Astrocyte of the spinal cord (primary cell): ENCODE measurements around the gene COX20.

Experiments
- DNase-seq: peaks from one replicate; pipeline ENCODE4 v3.0.0; 2011; ENCODE audit warnings: low read depth, low spot score
- H3K4me3 ChIP-seq: 2 replicates; pipeline ENCODE4 v1.5.1; 2011; ENCODE audit warnings: low read depth, mild to moderate bottlenecking, low read length, moderate library complexity
- CTCF ChIP-seq: IDR thresholded peaks from 2 replicates; pipeline ENCODE4 v1.5.1; 2012; ENCODE audit warnings: low read depth, mild to moderate bottlenecking, low read length, inconsistent platforms
- in situ Hi-C: cut with HindIII; loops from 2 replicates; pipeline ENCODE4 v1.10.0; 2017; ENCODE audit warnings: low sequenced_read_pairs

The COX20 gene

GRCh38 chr1:244850896-244851295 is 15.4 kb downstream of the COX20 start:
- in situ Hi-C loops = no loop called here
- no peak for TF ChIP-seq CTCF
- DNase-seq = no peak
- no peak overlapping the region for H3K4me3 ChIP-seq

DNA sequence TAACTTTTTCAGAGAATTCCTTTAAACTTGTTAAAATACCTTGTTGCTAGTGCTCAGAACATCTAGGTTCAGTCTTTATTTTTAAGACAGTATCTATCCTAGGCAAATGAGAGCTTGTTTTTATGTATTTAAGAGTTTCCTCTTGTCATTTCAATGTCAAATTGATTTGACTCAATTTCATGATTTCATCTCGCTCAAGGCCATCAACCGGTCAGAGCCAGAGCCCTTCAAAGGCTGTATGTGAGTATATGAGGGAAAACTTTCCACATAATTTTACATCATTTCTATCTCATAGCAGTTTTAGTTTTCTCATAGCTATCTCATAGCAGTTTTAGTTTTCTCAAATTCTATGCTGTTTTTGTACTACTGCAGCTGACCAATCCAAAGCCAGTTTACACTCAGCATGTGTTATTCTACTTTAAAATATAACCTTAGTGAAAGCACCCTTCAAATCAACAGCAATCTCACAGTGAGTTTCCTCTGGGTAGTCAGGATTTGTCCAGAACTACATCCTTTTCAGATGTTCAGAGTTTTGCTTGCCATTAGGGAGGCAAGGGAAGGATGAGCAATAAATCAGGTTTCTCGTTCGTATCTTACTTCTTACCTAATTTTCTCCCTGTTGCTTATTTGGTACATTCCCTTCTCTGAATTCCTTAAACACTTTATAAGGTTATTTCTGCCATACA is 16.2 kb downstream of the COX20 start:
- H3K4me3 ChIP-seq = no peak overlapping the region
- TF ChIP-seq CTCF = no peak
- in situ Hi-C loops = no loop called here
- no peak for DNase-seq

- no peak overlapping the region for H3K4me3 ChIP-seq
- no peak for DNase-seq
- no peak for TF ChIP-seq CTCF
- in situ Hi-C loops = no loop called here
Measured at GRCh38 chr1:244852694-244853093, 17.2 kb downstream of the COX20 start.

GRCh38 chr1:244854166-244854565 is 18.7 kb downstream of the COX20 start:
- no peak overlapping the region for H3K4me3 ChIP-seq
- in situ Hi-C loops = no loop called here
- no peak for DNase-seq
- TF ChIP-seq CTCF = no peak

- no peak overlapping the region for H3K4me3 ChIP-seq
- in situ Hi-C loops = no loop called here
- no peak for TF ChIP-seq CTCF
- no peak for DNase-seq
Measured at GRCh38 chr1:244854865-244855578, 19.6 kb downstream of the COX20 start.

DNA sequence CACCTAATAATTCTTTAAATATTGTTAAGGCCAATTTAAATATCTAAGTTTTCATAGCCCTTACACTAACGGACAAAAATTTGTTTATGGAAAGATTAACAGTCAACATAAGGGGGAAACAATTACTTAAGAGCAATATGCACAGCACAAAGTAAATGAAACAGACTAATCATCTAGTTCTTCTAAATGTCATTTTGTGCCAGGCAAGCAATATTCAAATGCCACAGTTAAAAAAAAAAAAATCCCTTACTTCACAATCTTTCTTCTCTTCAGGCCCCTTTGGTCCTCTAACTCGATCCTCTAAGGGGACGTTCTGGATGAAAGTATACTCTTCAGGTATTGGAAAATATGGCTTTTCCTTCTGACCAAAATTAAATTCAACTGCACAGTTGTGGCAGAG is 22.3 kb downstream of the COX20 start:
- DNase-seq = no peak
- in situ Hi-C loops = no loop called here
- TF ChIP-seq CTCF = no peak
- H3K4me3 ChIP-seq = no peak overlapping the region
